ENCODE data around the gene TMSB4X.

TMSB4X gene

DNA sequence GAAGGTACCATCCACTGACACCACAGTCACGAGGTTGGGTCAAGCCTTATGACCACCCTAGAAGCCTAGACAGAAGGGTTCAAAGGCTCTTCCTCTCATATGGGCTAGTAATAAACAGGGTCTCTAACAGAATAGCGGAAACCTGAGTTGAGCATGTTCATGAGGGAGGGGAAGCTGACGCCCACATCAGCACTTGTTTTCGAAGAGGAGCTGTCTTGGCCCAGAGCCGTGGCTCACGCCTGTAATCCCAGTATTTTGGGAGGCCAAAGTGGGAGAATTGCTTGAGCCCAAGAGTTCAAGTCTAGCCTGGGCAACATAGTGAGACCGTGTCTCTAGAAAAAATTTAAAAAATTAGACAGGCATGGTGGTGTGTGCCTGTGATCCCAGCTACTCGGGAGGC is 21.5 kb upstream of the TMSB4X start:
- Histone ChIP-seq H3K79me2 (ENCODE audit: insufficient read depth, low read length) (peaks cover 61% of the 10 kb centered on the region), H3K4me1 (ENCODE audit: insufficient read depth, low read length) (peaks cover 85% of the 10 kb centered on the region), H3K27ac (ENCODE audit: low read length) (0 out of 2 replicates have a peak overlapping the region, but pooled peaks have one; percentile 44), H2AFZ (ENCODE audit: low read depth, low read length) (no peak overlapping the region), H3K9ac (ENCODE audit: low read depth, low read length) (no peak overlapping the region), H4K20me1 (ENCODE audit: insufficient read depth, low read length) (no peaks in the 10 kb centered on the region), H3K4me2 (ENCODE audit: insufficient read depth, low read length) (no peak overlapping the region), H3K36me3 (ENCODE audit: insufficient read depth, low read length) (no peaks in the 10 kb centered on the region), H3K27me3 (ENCODE audit: insufficient read depth, low read length, poor library complexity) (no peaks in the 10 kb centered on the region), H3K4me3 (ENCODE audit: low read depth in 1 of 2, low read length in 2 of 2) (no peak overlapping the region), H3K9me3 (ENCODE audit: insufficient read depth, low read length, severe bottlenecking) (no peaks in the 10 kb centered on the region)
- TF ChIP-seq CTCF (IDR thresholded peaks at IDR 0.05; ENCODE audit: borderline replicate concordance, extremely low read depth, low read length, poor library complexity, severe bottlenecking) (no peak), EZH2 (IDR thresholded peaks at IDR 0.05; ENCODE audit: borderline replicate concordance, low read depth, low read length, severe bottlenecking) (no peak)
- ATAC-seq (ENCODE audit: insufficient read depth, low read depth) (no peak), DNase-seq (no peak)

DNA sequence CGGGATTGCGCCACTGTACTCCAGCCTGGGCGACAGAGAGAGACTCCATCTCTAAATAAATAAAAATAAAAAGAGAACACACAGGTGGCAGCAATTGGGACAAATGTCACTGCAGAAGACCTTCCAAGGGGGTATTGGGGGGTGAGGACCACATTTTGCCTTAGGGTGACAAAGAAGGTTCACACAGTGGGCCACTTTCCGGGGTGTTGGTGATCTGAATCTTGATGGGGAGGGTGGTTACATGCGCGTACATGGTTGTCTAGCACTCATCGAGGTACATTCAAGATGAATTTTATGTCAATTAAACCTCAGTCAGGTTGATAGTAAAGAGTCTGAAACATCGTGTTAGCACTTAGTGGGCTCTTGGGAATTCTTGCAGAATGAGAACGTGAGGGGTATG is 20.5 kb upstream of the TMSB4X start:
- TF ChIP-seq CTCF (IDR thresholded peaks at IDR 0.05; ENCODE audit: borderline replicate concordance, extremely low read depth, low read length, poor library complexity, severe bottlenecking): no peak
- TF ChIP-seq EZH2 (IDR thresholded peaks at IDR 0.05; ENCODE audit: borderline replicate concordance, low read depth, low read length, severe bottlenecking): no peak
- H4K20me1 ChIP-seq (ENCODE audit: insufficient read depth, low read length): no peaks in the 10 kb centered on the region
- ATAC-seq (ENCODE audit: insufficient read depth, low read depth): no peak
- H3K4me3 ChIP-seq (ENCODE audit: low read depth in 1 of 2, low read length in 2 of 2): peak overlapping the region in 1 of 2 experiments; percentile 54; a peak in 1 of 4 replicates
- H3K27ac ChIP-seq (ENCODE audit: low read length): peak overlapping the region; percentile 100
- no peak overlapping the region for H2AFZ ChIP-seq (ENCODE audit: low read depth, low read length)
- peak overlapping the region; percentile 74 for H3K9ac ChIP-seq (ENCODE audit: low read depth, low read length)
- no peak for DNase-seq
- H3K27me3 ChIP-seq (ENCODE audit: insufficient read depth, low read length, poor library complexity): no peaks in the 10 kb centered on the region
- no peaks in the 10 kb centered on the region for H3K36me3 ChIP-seq (ENCODE audit: insufficient read depth, low read length)
- peaks cover 53% of the 10 kb centered on the region for H3K79me2 ChIP-seq (ENCODE audit: insufficient read depth, low read length)
- H3K4me1 ChIP-seq (ENCODE audit: insufficient read depth, low read length): peaks cover 84% of the 10 kb centered on the region
- H3K4me2 ChIP-seq (ENCODE audit: insufficient read depth, low read length): peak overlapping the region; percentile 62
- no peaks in the 10 kb centered on the region for H3K9me3 ChIP-seq (ENCODE audit: insufficient read depth, low read length, severe bottlenecking)

DNA sequence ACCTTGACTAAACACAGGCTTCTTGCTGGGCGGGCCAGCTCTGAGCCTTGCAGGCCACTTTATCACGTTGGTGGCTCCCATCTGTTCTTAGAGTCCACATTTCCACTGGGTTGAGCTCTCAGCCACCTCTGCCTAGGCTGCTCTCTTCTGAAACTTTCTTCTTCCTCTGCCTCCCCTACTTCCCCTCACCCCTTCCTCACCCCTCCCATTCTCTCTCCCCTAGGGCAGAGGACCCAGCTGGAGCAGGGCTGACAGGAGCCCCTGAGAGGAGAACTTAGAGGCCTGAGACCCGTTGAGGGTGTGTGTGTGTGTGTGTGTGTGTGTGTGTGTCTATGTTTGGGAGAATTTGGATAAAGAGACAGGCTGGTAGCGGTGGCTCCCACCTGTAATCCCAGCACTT is 19.9 kb upstream of the TMSB4X start:
- DNase-seq (peak; percentile 81), ATAC-seq (ENCODE audit: insufficient read depth, low read depth) (peak; percentile 48)
- H3K36me3 ChIP-seq (ENCODE audit: insufficient read depth, low read length): no peaks in the 10 kb centered on the region
- H3K4me1 ChIP-seq (ENCODE audit: insufficient read depth, low read length): peaks cover 79% of the 10 kb centered on the region
- H3K4me2 ChIP-seq (ENCODE audit: insufficient read depth, low read length): peak overlapping the region; percentile 62
- H3K27me3 ChIP-seq (ENCODE audit: insufficient read depth, low read length, poor library complexity): no peaks in the 10 kb centered on the region
- H3K4me3 ChIP-seq (ENCODE audit: low read depth in 1 of 2, low read length in 2 of 2): peak overlapping the region in 1 of 2 experiments; percentile 54; a peak in 2 of 4 replicates
- peak overlapping the region; percentile 100 for H3K27ac ChIP-seq (ENCODE audit: low read length)
- peak overlapping the region; percentile 74 for H3K9ac ChIP-seq (ENCODE audit: low read depth, low read length)
- no peaks in the 10 kb centered on the region for H4K20me1 ChIP-seq (ENCODE audit: insufficient read depth, low read length)
- peaks cover 48% of the 10 kb centered on the region for H3K79me2 ChIP-seq (ENCODE audit: insufficient read depth, low read length)
- TF ChIP-seq CTCF (IDR thresholded peaks at IDR 0.05; ENCODE audit: borderline replicate concordance, extremely low read depth, low read length, poor library complexity, severe bottlenecking) (no peak), EZH2 (IDR thresholded peaks at IDR 0.05; ENCODE audit: borderline replicate concordance, low read depth, low read length, severe bottlenecking) (no peak)
- no peaks in the 10 kb centered on the region for H3K9me3 ChIP-seq (ENCODE audit: insufficient read depth, low read length, severe bottlenecking)
- no peak overlapping the region for H2AFZ ChIP-seq (ENCODE audit: low read depth, low read length)

All from DND-41 (cell line).